Endothelial cell (in vitro differentiated cells): ENCODE measurements around the gene ANKRD7. TPM values are rescaled to one million over a fixed set of nuclear protein-coding genes. Genes with fewer than 3 reads are reported as not detected.

Experiments used
- DNase-seq: peaks from one replicate; pipeline ENCODE4 v3.0.0; 2021; ENCODE audit warnings: low spot score
- H3K27ac Mint-ChIP-seq: one replicate; pipeline ENCODE4 v1.8.0; 2021; ENCODE audit warnings: mixed read lengths, inconsistent platforms; ENCODE audit not compliant: unreplicated experiment
- H3K27me3 Mint-ChIP-seq: one replicate; pipeline ENCODE4 v1.8.0; 2021; ENCODE audit warnings: mild to moderate bottlenecking, moderate library complexity, mixed read lengths, inconsistent platforms; ENCODE audit not compliant: unreplicated experiment
- H3K36me3 Mint-ChIP-seq: one replicate; pipeline ENCODE4 v1.8.0; 2021; ENCODE audit warnings: mild to moderate bottlenecking, low read depth, mixed read lengths, inconsistent platforms; ENCODE audit not compliant: unreplicated experiment
- H3K4me1 Mint-ChIP-seq: one replicate; pipeline ENCODE4 v1.8.0; 2021; ENCODE audit warnings: mild to moderate bottlenecking, mixed read lengths, inconsistent platforms; ENCODE audit not compliant: unreplicated experiment
- H3K4me3 Mint-ChIP-seq: one replicate; pipeline ENCODE4 v1.8.0; 2021; ENCODE audit warnings: mild to moderate bottlenecking, mixed read lengths, inconsistent platforms; ENCODE audit not compliant: unreplicated experiment
- H3K9me3 Mint-ChIP-seq: one replicate; pipeline ENCODE4 v1.8.0; 2021; ENCODE audit warnings: mixed read lengths, inconsistent platforms; ENCODE audit not compliant: unreplicated experiment
- CTCF ChIP-seq: fragments of 200-600 bp; sonication (generic); IDR thresholded peaks from one replicate; pipeline ENCODE4 v1.5.0; 2021; ENCODE audit warnings: antibody characterized with exemption; ENCODE audit not compliant: unreplicated experiment
- total RNA-seq: library from RNA; stranded (reverse); fragmentation: NEBNext Ultra II Directional; extraction: Animal tissue kit (Norgen Biotek cat#: 25700); gene quantifications from one replicate; pipeline ENCODE4 v1.2.1, GENCODE V29; 2021; ENCODE audit not compliant: unreplicated experiment

The ANKRD7 gene
- total RNA-seq, 1 donor from 2014 or later, result 2.8 TPM

DNA sequence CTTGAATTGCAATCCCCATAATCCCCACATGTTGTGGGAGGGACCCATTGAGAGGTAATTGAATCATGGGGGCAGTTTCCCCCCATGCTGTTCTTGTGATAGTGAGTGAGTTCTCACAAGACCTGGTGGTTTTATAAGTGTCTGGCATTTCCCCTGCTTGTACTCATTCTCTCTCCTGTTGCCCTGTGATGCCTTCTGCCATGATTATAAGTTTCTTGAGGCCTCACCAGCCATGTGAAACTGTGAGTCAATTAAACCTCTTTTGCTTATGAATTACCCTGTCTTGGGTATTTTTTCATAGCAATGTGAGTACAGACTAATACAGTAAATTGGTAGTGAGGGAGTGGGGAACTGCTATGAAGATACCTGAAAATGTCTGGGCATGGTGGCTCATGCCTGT, 65.0 kb downstream of the ANKRD7 start:
- Mint-ChIP-seq H3K9me3 (peaks cover 5% of the 10 kb centered on the region), H3K36me3 (peaks cover 5% of the 10 kb centered on the region), H3K4me1 (peaks cover 10% of the 10 kb centered on the region), H3K27ac (no peak overlapping the region), H3K27me3 (peaks cover 4% of the 10 kb centered on the region), H3K4me3 (no peak overlapping the region)
- TF ChIP-seq CTCF, result no peak
- no peak for DNase-seq

Other genes starting within 250 kb of the ANKRD7 start
- 39.7 TPM for gene LSM8, start 40.5 kb upstream of the ANKRD7 start, total RNA-seq